HCT116 (cell line): Measurements from ENCODE around the gene DUSP14. TPM values are rescaled to one million over a fixed set of nuclear protein-coding genes. Genes with fewer than 3 reads are reported as not detected.
A peak's percentile ranks its signal among the peaks of the same experiment; 100 is the strongest.

Experiments used
- ATAC-seq: fragments of 200-7000 bp; cut with Tn5 transposase; 2 replicates; pipeline ENCODE4 v1.9.1; 2020; ENCODE audit warnings: mild to moderate bottlenecking, moderate library complexity
- BruUV-seq: library from RNA; stranded (reverse); fragments of 400-500 nt; replicated peaks from 2 replicates; lab custom pipeline; 2021; lab: Mats Ljungman, UMichigan
- CTCF ChIA-PET: fragments of 300-600 bp; sonication (Branson Sonifier 250); formaldehyde crosslinking; loops from one replicate; lab custom pipeline; 2021; ENCODE audit warnings: antibody characterized with exemption; lab: Charles Lee
- POLR2A ChIA-PET: fragments of 300-600, 350-600 bp; sonication (Branson Sonifier 250); formaldehyde crosslinking; loops from one replicate; lab custom pipeline; 2021; ENCODE audit warnings: antibody characterized with exemption; lab: Charles Lee
- RAD21 ChIA-PET, 2 experiments: fragments of 300-600 bp; sonication (Branson Sonifier 250); formaldehyde crosslinking; loops; one replicate each; lab custom pipeline; 2023; ENCODE audit warnings: low total read pairs in 2 of 2; ENCODE audit not compliant: uncharacterized antibody in 2 of 2, unreplicated experiment in 2 of 2, low non-redundant PET in 1 of 2; lab: Charles Lee
- DNase-seq: peaks from one replicate; pipeline ENCODE4 v3.0.0-alpha.2; 2010; ENCODE audit warnings: low read depth, low spot score
- H2AFZ ChIP-seq: fragments of 200-600 bp; shearing (Covaris generic), sonication (generic); 2 replicates; pipeline ENCODE4 v1.6.1; 2017; ENCODE audit warnings: low read depth, mixed run types, mixed read lengths, antibody characterized with exemption, low read length; ENCODE audit not compliant: poor library complexity, severe bottlenecking
- H3K27ac ChIP-seq: 2 replicates; pipeline ENCODE4 v1.5.1; 2012; ENCODE audit warnings: low read depth, low read length
- H3K27me3 ChIP-seq: fragments of 200-600 bp; sonication (generic); 2 replicates; pipeline ENCODE4 v1.6.1; 2016; ENCODE audit warnings: mixed run types, low read length, mixed read lengths; ENCODE audit not compliant: insufficient read depth
- H3K36me3 ChIP-seq, 2 experiments: fragments of 200-500 bp in 1 of 2; fragments of 200-600 bp in 1 of 2; sonication (Bioruptor generic) in 1 of 2; sonication (generic) in 1 of 2; 2 replicates each; pipeline versions ENCODE4 v1.5.1 to v1.6.1; 2014 to 2016; ENCODE audit warnings: low read length in 2 of 2, inconsistent platforms in 1 of 2, mixed read lengths in 1 of 2, mixed run types in 1 of 2; ENCODE audit not compliant: insufficient read depth in 2 of 2, control insufficient read depth in 1 of 2
- H3K4me1 ChIP-seq, 2 experiments: fragments of 200-600 bp in 1 of 2; sonication (generic) in 1 of 2; 2 replicates each; pipeline versions ENCODE4 v1.5.1 to v1.6.1; 2012 to 2017; ENCODE audit warnings: low read length in 2 of 2, inconsistent platforms in 1 of 2, mild to moderate bottlenecking in 1 of 2, mixed read lengths in 1 of 2, mixed run types in 1 of 2, moderate library complexity in 1 of 2; ENCODE audit not compliant: insufficient read depth in 2 of 2, control insufficient read depth in 1 of 2
- H3K4me2 ChIP-seq: fragments of 200-600 bp; sonication (generic); 2 replicates; pipeline ENCODE4 v1.6.1; 2017; ENCODE audit warnings: mixed run types, low read length, mixed read lengths
- H3K4me3 ChIP-seq, 2 experiments: fragments of 200-600 bp in 1 of 2; sonication (generic) in 1 of 2; replicated peaks in 1 of 2; 2 replicates each; pipeline ENCODE4 v1.5.1; 2011 to 2016; ENCODE audit warnings: low read length in 2 of 2, control low read depth in 1 of 2, low read depth in 1 of 2, mild to moderate bottlenecking in 1 of 2, mixed read lengths in 1 of 2, mixed run types in 1 of 2
- H3K79me2 ChIP-seq: fragments of 200-600 bp; sonication (generic); 2 replicates; pipeline ENCODE4 v1.6.1; 2017; ENCODE audit warnings: mild to moderate bottlenecking, mixed run types, low read length, moderate library complexity, mixed read lengths; ENCODE audit not compliant: insufficient read depth
- H3K9ac ChIP-seq: fragments of 200-600 bp; sonication (generic); 2 replicates; pipeline ENCODE4 v1.6.1; 2016; ENCODE audit warnings: low read length, mixed read lengths
- H3K9me2 ChIP-seq: fragments of 200-600 bp; sonication (generic), shearing (Covaris generic); 2 replicates; pipeline ENCODE4 v1.6.1; 2017; ENCODE audit warnings: mixed run types, mild to moderate bottlenecking, moderate library complexity; ENCODE audit not compliant: insufficient read depth
- H3K9me3 ChIP-seq, 2 experiments: fragments of 200-500 bp in 1 of 2; fragments of 200-600 bp in 1 of 2; sonication (Bioruptor generic) in 1 of 2; sonication (generic) in 1 of 2; 2 replicates each; pipeline ENCODE4 v1.6.1; 2014 to 2017; ENCODE audit warnings: low read length in 2 of 2, mixed read lengths in 2 of 2, inconsistent platforms in 1 of 2, low read depth in 1 of 2, mild to moderate bottlenecking in 1 of 2, mixed run types in 1 of 2, moderate library complexity in 1 of 2; ENCODE audit not compliant: control insufficient read depth in 1 of 2, insufficient read depth in 1 of 2
- H4K20me1 ChIP-seq: fragments of 200-600 bp; sonication (generic), shearing (Covaris generic); 2 replicates; pipeline ENCODE4 v1.6.1; 2017; ENCODE audit warnings: mixed run types, mild to moderate bottlenecking, moderate library complexity; ENCODE audit not compliant: insufficient read depth
- CBX3 ChIP-seq: IDR thresholded peaks from 2 replicates; pipeline ENCODE4 v1.6.1; 2012; ENCODE audit warnings: low read depth
- CEBPB ChIP-seq: IDR thresholded peaks from 2 replicates; pipeline ENCODE4 v1.6.1; 2012; ENCODE audit warnings: low read depth
- ELF1 ChIP-seq: IDR thresholded peaks from 2 replicates; pipeline ENCODE4 v1.6.1; 2012; ENCODE audit warnings: low read depth, borderline replicate concordance
- EZH2 ChIP-seq: fragments of 200-600 bp; sonication (generic); IDR thresholded peaks from 2 replicates; pipeline ENCODE4 v1.6.1; 2017; ENCODE audit warnings: antibody characterized with exemption, mixed run types
- FOSL1 ChIP-seq: IDR thresholded peaks from 2 replicates; pipeline ENCODE4 v1.6.1; 2012; ENCODE audit warnings: low read depth
- JUND ChIP-seq: IDR thresholded peaks from 2 replicates; pipeline ENCODE4 v1.6.1; 2012
- POLR2AphosphoS5 ChIP-seq: IDR thresholded peaks from 2 replicates; pipeline ENCODE4 v1.6.1; 2011; ENCODE audit warnings: mild to moderate bottlenecking, low read depth, low read length, moderate library complexity
- SIN3A ChIP-seq: IDR thresholded peaks from 2 replicates; pipeline ENCODE4 v1.6.1; 2012; ENCODE audit warnings: low read depth
- SP1 ChIP-seq: IDR thresholded peaks from 2 replicates; pipeline ENCODE4 v1.6.1; 2012; ENCODE audit warnings: low read depth
- SRF ChIP-seq: IDR thresholded peaks from 2 replicates; pipeline ENCODE4 v1.6.1; 2012; ENCODE audit warnings: low read depth
- TCF7L2 ChIP-seq: IDR thresholded peaks from 2 replicates; pipeline ENCODE4 v1.7.0; 2011; ENCODE audit warnings: borderline replicate concordance, inconsistent platforms; ENCODE audit not compliant: insufficient read depth, insufficient read length; ENCODE audit errors: extremely low read depth
- YY1 ChIP-seq: IDR thresholded peaks from 2 replicates; pipeline ENCODE4 v1.6.1; 2011; ENCODE audit warnings: low read length, low read depth, moderate library complexity, mild to moderate bottlenecking; ENCODE audit not compliant: insufficient replicate concordance; ENCODE audit errors: extremely low read depth
- ZFX ChIP-seq: fragments of 450-650 bp; IDR thresholded peaks from 2 replicates; pipeline ENCODE4 v1.6.1; 2017
- ZNF274 ChIP-seq: fragments of 200-500 bp; sonication (Bioruptor generic); IDR thresholded peaks from 2 replicates; pipeline ENCODE4 v1.6.1; 2014; ENCODE audit warnings: mild to moderate bottlenecking, low read depth, low read length, inconsistent platforms
- intact Hi-C: fragments of 100-400 bp; cut with micrococcal nuclease; formaldehyde crosslinking; loops from 2 replicates; pipeline ENCODE4 v1.10.0; 2022
- total RNA-seq: library from RNA; stranded (reverse); gene quantifications from one replicate; pipeline ENCODE4 v1.2.1, GENCODE V29; 2021; ENCODE audit not compliant: unreplicated experiment
- TF ChIP-seq, protein P1 (sequence below): IDR thresholded peaks from 2 replicates; pipeline ENCODE4 v1.6.1; 2012
- TF ChIP-seq, protein P2 (sequence below): IDR thresholded peaks from 2 replicates; pipeline ENCODE4 v1.6.1; 2011; ENCODE audit warnings: mild to moderate bottlenecking, low read length, moderate library complexity; ENCODE audit not compliant: insufficient replicate concordance; ENCODE audit errors: extremely low read depth
- TF ChIP-seq, protein P3 (sequence below), 3 experiments: fragments of 200-600 bp in 1 of 3; sonication (generic) in 1 of 3; IDR thresholded peaks in 2 of 3; conservative IDR thresholded peaks in 1 of 3; 2 replicates each; pipeline ENCODE4 v1.5.1; 2012 to 2017; ENCODE audit warnings: low read depth in 2 of 3, low read length in 2 of 3, antibody characterized with exemption in 1 of 3, borderline replicate concordance in 1 of 3, control low read depth in 1 of 3, mild to moderate bottlenecking in 1 of 3, mixed read lengths in 1 of 3, mixed run types in 1 of 3, moderate library complexity in 1 of 3; ENCODE audit not compliant: insufficient read depth in 1 of 3
- TF ChIP-seq, protein P4 (sequence below): IDR thresholded peaks from 2 replicates; pipeline ENCODE4 v1.6.1; 2012
- TF ChIP-seq, protein P5 (sequence below): IDR thresholded peaks from 2 replicates; pipeline ENCODE4 v1.6.1; 2012; ENCODE audit warnings: low read depth

Gene DUSP14
- total RNA-seq, 1 experiment from 2014 or later, result 27.6 TPM

DNA sequence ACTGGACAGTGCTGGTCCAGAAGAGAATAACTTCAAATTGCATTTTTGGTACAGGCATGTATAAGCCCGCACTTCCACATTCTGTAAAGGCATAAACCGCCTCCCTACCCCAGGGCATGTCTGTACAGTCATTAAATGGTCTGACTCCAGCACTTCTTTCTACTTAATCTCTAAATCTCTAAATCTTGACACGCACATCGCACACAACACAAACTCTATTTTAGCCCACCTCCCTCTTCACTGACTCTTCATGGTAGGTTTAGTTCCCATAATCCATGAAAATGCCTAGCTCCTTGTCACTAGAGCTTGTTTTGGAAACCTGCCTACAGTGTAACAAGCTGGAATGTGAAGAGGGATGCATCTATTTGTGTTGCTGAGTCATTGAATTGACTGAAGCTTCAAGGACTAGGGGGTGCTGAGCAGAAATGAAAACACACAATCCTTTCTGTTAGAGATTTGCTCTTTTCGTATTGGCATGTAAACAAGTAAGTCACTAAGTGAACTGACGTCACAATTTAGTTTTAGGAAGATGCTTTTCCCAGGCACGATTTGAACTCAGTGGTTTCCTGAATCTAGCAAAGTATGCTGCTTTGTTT is 1.6 kb upstream of the DUSP14 start:
- DNase-seq (peak; percentile 65), ATAC-seq (peak; percentile 30)
- no peaks in the 10 kb centered on the region for H3K36me3 ChIP-seq
- H3K4me3 ChIP-seq, result peak overlapping the region; percentile 59 to 63
- H4K20me1 ChIP-seq, result peaks cover 9% of the 10 kb centered on the region; the same call in 1 of the 2 replicates
- H3K27me3 ChIP-seq, result no peaks in the 10 kb centered on the region
- H3K4me1 ChIP-seq, result peaks cover 36 to 56% of the 10 kb centered on the region in 2 experiments
- ChIA-PET POLR2A (no interaction called here), RAD21 (interaction anchor here in 1 of 2 experiments (0.6 kb wide), 1 partner anchor 31 kb away, joined by 3 read pairs; no protein-coding TSS in a partner anchor), CTCF (no interaction called here)
- peak overlapping the region; percentile 96 for H3K4me2 ChIP-seq
- intact Hi-C loops, result no loop called here
- H3K9me2 ChIP-seq, result no peaks in the 10 kb centered on the region
- H3K27ac ChIP-seq, result peak overlapping the region; percentile 91
- no peaks in the 10 kb centered on the region for H3K9me3 ChIP-seq
- peaks cover 31% of the 10 kb centered on the region for H3K79me2 ChIP-seq
- H2AFZ ChIP-seq, result no peak overlapping the region
- no TSS peak for BruUV-seq
- peak overlapping the region; percentile 77 for H3K9ac ChIP-seq
- no peak for TF ChIP-seq EZH2
- no peak for TF ChIP-seq TCF7L2
- no peak for TF ChIP-seq ZFX
- no peak for TF ChIP-seq ELF1
- TF ChIP-seq JUND, result peak; percentile 60
- no peak for TF ChIP-seq YY1
- TF ChIP-seq FOSL1, result peak; percentile 62
- TF ChIP-seq, protein P1, sequence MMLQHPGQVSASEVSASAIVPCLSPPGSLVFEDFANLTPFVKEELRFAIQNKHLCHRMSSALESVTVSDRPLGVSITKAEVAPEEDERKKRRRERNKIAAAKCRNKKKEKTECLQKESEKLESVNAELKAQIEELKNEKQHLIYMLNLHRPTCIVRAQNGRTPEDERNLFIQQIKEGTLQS, result no peak
- TF ChIP-seq POLR2AphosphoS5, result peak; percentile 34; the same call in 1 of the 2 replicates
- TF ChIP-seq ZNF274, result no peak
- TF ChIP-seq, protein P2, sequence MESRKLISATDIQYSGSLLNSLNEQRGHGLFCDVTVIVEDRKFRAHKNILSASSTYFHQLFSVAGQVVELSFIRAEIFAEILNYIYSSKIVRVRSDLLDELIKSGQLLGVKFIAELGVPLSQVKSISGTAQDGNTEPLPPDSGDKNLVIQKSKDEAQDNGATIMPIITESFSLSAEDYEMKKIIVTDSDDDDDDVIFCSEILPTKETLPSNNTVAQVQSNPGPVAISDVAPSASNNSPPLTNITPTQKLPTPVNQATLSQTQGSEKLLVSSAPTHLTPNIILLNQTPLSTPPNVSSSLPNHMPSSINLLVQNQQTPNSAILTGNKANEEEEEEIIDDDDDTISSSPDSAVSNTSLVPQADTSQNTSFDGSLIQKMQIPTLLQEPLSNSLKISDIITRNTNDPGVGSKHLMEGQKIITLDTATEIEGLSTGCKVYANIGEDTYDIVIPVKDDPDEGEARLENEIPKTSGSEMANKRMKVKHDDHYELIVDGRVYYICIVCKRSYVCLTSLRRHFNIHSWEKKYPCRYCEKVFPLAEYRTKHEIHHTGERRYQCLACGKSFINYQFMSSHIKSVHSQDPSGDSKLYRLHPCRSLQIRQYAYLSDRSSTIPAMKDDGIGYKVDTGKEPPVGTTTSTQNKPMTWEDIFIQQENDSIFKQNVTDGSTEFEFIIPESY, result no peak
- TF ChIP-seq CEBPB, result no peak; the same call in 1 of the 2 replicates
- TF ChIP-seq SRF, result no peak
- TF ChIP-seq, protein P3, sequence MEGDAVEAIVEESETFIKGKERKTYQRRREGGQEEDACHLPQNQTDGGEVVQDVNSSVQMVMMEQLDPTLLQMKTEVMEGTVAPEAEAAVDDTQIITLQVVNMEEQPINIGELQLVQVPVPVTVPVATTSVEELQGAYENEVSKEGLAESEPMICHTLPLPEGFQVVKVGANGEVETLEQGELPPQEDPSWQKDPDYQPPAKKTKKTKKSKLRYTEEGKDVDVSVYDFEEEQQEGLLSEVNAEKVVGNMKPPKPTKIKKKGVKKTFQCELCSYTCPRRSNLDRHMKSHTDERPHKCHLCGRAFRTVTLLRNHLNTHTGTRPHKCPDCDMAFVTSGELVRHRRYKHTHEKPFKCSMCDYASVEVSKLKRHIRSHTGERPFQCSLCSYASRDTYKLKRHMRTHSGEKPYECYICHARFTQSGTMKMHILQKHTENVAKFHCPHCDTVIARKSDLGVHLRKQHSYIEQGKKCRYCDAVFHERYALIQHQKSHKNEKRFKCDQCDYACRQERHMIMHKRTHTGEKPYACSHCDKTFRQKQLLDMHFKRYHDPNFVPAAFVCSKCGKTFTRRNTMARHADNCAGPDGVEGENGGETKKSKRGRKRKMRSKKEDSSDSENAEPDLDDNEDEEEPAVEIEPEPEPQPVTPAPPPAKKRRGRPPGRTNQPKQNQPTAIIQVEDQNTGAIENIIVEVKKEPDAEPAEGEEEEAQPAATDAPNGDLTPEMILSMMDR (IDR thresholded peaks at IDR 0.05 in 2 of 3, conservative IDR thresholded peaks at IDR 0.05 in 1 of 3; ENCODE audit: borderline replicate concordance in 1 of 3, insufficient read depth in 1 of 3, low read depth in 2 of 3, low read length in 2 of 3), result no peak
- TF ChIP-seq, protein P4, sequence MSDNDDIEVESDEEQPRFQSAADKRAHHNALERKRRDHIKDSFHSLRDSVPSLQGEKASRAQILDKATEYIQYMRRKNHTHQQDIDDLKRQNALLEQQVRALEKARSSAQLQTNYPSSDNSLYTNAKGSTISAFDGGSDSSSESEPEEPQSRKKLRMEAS, result no peak
- TF ChIP-seq, protein P5, sequence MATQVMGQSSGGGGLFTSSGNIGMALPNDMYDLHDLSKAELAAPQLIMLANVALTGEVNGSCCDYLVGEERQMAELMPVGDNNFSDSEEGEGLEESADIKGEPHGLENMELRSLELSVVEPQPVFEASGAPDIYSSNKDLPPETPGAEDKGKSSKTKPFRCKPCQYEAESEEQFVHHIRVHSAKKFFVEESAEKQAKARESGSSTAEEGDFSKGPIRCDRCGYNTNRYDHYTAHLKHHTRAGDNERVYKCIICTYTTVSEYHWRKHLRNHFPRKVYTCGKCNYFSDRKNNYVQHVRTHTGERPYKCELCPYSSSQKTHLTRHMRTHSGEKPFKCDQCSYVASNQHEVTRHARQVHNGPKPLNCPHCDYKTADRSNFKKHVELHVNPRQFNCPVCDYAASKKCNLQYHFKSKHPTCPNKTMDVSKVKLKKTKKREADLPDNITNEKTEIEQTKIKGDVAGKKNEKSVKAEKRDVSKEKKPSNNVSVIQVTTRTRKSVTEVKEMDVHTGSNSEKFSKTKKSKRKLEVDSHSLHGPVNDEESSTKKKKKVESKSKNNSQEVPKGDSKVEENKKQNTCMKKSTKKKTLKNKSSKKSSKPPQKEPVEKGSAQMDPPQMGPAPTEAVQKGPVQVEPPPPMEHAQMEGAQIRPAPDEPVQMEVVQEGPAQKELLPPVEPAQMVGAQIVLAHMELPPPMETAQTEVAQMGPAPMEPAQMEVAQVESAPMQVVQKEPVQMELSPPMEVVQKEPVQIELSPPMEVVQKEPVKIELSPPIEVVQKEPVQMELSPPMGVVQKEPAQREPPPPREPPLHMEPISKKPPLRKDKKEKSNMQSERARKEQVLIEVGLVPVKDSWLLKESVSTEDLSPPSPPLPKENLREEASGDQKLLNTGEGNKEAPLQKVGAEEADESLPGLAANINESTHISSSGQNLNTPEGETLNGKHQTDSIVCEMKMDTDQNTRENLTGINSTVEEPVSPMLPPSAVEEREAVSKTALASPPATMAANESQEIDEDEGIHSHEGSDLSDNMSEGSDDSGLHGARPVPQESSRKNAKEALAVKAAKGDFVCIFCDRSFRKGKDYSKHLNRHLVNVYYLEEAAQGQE, result no peak
- TF ChIP-seq CBX3, result peak; percentile 59; the same call in 1 of the 2 replicates
- 0 out of 2 replicates have a peak, but pooled peaks have one; percentile 33 for TF ChIP-seq SIN3A
- TF ChIP-seq SP1, result peak; percentile 42; the same call in 1 of the 2 replicates
